ENCODE measurements around the gene CCDC57. TPM values are rescaled to one million over a fixed set of nuclear protein-coding genes. Genes with fewer than 3 reads are reported as not detected.

Gene CCDC57
- total RNA-seq, 2 experiments from 2014 or later = 129 to 135 TPM

- Histone ChIP-seq H3K27me3 (ENCODE audit: control insufficient read depth in 1 of 2, insufficient read depth in 2 of 2, low read length in 2 of 2) (no peaks in the 10 kb centered on the region), H3K27ac (ENCODE audit: low read depth in 1 of 2, low read length in 2 of 2) (no peak overlapping the region), H3K4me1 (ENCODE audit: insufficient read depth, low read length) (no peaks in the 10 kb centered on the region), H3K4me3 (ENCODE audit: low read length) (no peak overlapping the region), H3K36me3 (ENCODE audit: insufficient read depth, low read length) (peaks cover 67% of the 10 kb centered on the region), H3K9me3 (ENCODE audit: control insufficient read depth in 1 of 2, insufficient read depth in 1 of 2, low read length in 2 of 2) (no peaks in the 10 kb centered on the region)
- no peak overlapping the region for H3K27ac Mint-ChIP-seq
- TF ChIP-seq CTCF (IDR thresholded peaks at IDR 0.05) = no peak
- CTCF ChIA-PET = no interaction called here
- peak in 1 of 14 experiments; percentile 3 for DNase-seq
- no peak overlapping the region for H3K4me3 Mint-ChIP-seq
- no peak for ATAC-seq (ENCODE audit: poor library complexity)
- H3K36me3 Mint-ChIP-seq (ENCODE audit: low read depth) = peaks cover 30% of the 10 kb centered on the region
- no peaks in the 10 kb centered on the region for H3K27me3 Mint-ChIP-seq
- POLR2A ChIA-PET = no interaction called here
- intact Hi-C loops (cut with DNase I, micrococcal nuclease) = no loop called here
- no peaks in the 10 kb centered on the region for H3K9me3 Mint-ChIP-seq
- no peaks in the 10 kb centered on the region for H3K4me1 Mint-ChIP-seq (ENCODE audit: low read depth)
Measured at GRCh38 chr17:82081966-82082365, 130.7 kb downstream of the CCDC57 start.

- Mint-ChIP-seq H3K27me3 (no peaks in the 10 kb centered on the region), H3K27ac (no peak overlapping the region), H3K4me3 (no peak overlapping the region), H3K9me3 (no peaks in the 10 kb centered on the region), H3K4me1 (ENCODE audit: low read depth) (no peaks in the 10 kb centered on the region), H3K36me3 (ENCODE audit: low read depth) (peaks cover 30% of the 10 kb centered on the region)
- no peaks in the 10 kb centered on the region for H3K27me3 ChIP-seq (ENCODE audit: control insufficient read depth in 1 of 2, insufficient read depth in 2 of 2, low read length in 2 of 2)
- H3K4me1 ChIP-seq (ENCODE audit: insufficient read depth, low read length) = no peaks in the 10 kb centered on the region
- no peaks in the 10 kb centered on the region for H3K9me3 ChIP-seq (ENCODE audit: control insufficient read depth in 1 of 2, insufficient read depth in 1 of 2, low read length in 2 of 2)
- DNase-seq = no peak
- ATAC-seq (ENCODE audit: poor library complexity) = no peak
- H3K27ac ChIP-seq (ENCODE audit: low read depth in 1 of 2, low read length in 2 of 2) = no peak overlapping the region
- H3K4me3 ChIP-seq (ENCODE audit: low read length) = no peak overlapping the region
- intact Hi-C loops (cut with DNase I, micrococcal nuclease) = no loop called here
- POLR2A ChIA-PET = no interaction called here
- TF ChIP-seq CTCF (IDR thresholded peaks at IDR 0.05) = no peak
- peaks cover 65% of the 10 kb centered on the region for H3K36me3 ChIP-seq (ENCODE audit: insufficient read depth, low read length)
- CTCF ChIA-PET = no interaction called here
Measured at GRCh38 chr17:82081546-82081945, 131.1 kb downstream of the CCDC57 start.

GRCh38 chr17:82080789-82081464, 131.7 kb downstream of the CCDC57 start:
- no peaks in the 10 kb centered on the region for H3K4me1 ChIP-seq (ENCODE audit: insufficient read depth, low read length)
- H3K9me3 ChIP-seq (ENCODE audit: control insufficient read depth in 1 of 2, insufficient read depth in 1 of 2, low read length in 2 of 2) = no peaks in the 10 kb centered on the region
- no peak for TF ChIP-seq CTCF (IDR thresholded peaks at IDR 0.05)
- CTCF ChIA-PET = no interaction called here
- H3K4me1 Mint-ChIP-seq (ENCODE audit: low read depth) = no peaks in the 10 kb centered on the region
- intact Hi-C loops (cut with DNase I, micrococcal nuclease) = no loop called here
- POLR2A ChIA-PET = no interaction called here
- ATAC-seq (ENCODE audit: poor library complexity) (no peak), DNase-seq (peak in 1 of 14 experiments; percentile 0)
- peaks cover 30% of the 10 kb centered on the region for H3K36me3 Mint-ChIP-seq (ENCODE audit: low read depth)
- no peak overlapping the region for H3K27ac Mint-ChIP-seq
- H3K4me3 Mint-ChIP-seq = no peak overlapping the region
- H3K9me3 Mint-ChIP-seq = no peaks in the 10 kb centered on the region
- H3K27me3 Mint-ChIP-seq = no peaks in the 10 kb centered on the region
- no peaks in the 10 kb centered on the region for H3K27me3 ChIP-seq (ENCODE audit: control insufficient read depth in 1 of 2, insufficient read depth in 2 of 2, low read length in 2 of 2)
- no peak overlapping the region for H3K4me3 ChIP-seq (ENCODE audit: low read length)
- no peak overlapping the region for H3K27ac ChIP-seq (ENCODE audit: low read depth in 1 of 2, low read length in 2 of 2)
- peaks cover 58% of the 10 kb centered on the region for H3K36me3 ChIP-seq (ENCODE audit: insufficient read depth, low read length)

All from CD4-positive, alpha-beta T cell (primary cell).